ENCODE data around the gene OGDHL.
"Not testable (repeated sequence)": the region's sequence is repeated elsewhere in the genome, so short reads cannot be mapped to it uniquely, and the experiment has no call there.

The OGDHL gene
- 0 to 0.04 (median 0) reads per million in 3 experiments for total RNA-seq

DNA sequence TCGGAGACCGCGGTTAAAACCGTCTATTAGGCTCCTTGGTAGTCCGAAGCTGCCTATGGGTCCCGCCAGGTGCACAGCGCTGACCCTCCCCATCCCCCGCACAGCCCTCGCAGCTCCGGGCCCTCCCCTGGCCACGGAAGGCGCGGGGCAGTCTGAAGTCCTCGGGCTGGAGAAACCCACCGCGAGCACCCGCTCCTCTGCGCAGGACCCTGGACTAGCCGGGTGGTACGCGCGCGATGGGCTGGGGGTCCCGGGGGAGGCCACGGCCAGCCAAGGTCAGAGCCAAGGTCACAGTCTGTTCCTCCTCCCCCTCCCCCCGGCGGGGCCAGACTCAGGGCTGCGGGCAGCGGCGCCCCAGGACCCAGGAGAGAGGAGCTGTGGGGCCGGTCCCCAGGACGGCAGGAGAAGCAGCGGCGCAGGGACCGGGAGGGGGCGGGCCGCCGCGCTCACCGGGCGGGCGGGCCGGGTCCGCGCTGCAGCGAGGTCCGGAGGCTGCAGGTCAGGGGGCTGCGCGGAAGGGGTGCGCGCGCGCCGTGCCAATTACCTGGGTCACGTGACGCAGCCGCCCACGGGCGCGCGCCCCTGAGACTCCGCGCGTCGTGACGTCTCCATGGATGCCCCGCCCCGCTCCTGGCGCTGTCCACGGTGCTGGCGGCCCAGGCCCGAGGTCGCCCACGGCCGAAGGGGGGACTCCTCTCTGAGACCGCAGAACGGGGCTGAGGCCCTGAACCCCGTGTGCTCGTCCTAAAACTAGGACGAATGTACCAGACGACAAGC, at the start of gene OGDHL:
TSS of gene OGDHL (minus strand) at position 535 of the 777 bp plus-strand sequence. CDS start 3,731 bp downstream, outside the sequence.
- no peak for DNase-seq

DNA sequence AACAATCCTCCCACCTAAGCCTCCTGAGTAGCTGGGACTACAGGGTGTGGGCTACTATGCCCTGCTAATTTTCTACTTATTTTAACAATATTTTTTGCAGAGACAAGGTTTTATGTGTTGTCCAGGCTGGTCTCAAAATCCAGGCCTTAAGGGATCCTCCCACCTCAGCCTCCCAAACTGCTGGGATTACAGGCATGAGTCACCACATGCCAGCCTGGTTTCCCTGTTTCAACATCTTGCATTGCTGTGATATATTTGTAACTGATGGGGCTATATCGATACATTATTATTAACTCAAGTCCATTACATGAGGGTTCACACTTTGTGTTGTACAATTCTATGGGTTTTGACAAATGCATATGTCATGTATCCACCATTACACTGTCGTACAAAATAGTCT, 41.9 kb upstream of the OGDHL start:
- no peak for DNase-seq

DNA sequence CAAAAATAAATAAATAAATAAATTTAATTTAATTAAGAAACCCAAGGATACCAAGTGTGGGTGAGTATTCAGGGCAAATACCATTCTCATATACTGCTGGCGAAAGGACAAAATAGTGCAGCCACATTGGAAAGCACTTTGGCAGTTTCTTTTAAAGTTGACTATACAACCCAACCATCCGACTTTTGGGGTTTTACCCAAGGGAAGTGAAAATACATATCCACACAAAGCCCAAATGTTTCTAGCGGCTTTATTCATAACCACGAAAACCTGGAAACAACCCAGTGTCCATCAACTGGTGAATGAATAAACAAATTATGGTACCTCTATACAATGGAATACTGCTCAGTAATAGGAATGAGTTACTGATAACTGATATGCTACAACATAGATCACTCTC, 36.2 kb upstream of the OGDHL start:
- no peak for DNase-seq

DNA sequence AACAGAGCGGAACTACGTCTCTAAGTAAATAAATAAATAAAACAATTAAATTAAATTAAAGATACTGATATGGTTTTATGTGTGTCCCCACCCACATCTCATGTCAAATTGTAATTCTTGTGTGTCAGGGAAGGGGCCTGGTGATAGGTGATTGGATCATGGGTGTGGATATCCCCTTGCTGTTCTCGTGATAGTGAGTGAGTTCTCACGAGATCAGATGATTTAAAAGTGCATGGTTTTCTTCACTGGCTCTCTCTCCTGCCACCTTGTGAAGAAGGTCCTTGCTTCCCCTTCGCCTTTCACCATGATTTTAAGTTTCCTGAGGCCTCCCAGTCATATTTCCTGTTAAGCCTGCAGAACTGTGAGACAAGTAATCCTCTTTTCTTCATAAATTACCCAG, 29.0 kb upstream of the OGDHL start:
- DNase-seq = no peak

DNA sequence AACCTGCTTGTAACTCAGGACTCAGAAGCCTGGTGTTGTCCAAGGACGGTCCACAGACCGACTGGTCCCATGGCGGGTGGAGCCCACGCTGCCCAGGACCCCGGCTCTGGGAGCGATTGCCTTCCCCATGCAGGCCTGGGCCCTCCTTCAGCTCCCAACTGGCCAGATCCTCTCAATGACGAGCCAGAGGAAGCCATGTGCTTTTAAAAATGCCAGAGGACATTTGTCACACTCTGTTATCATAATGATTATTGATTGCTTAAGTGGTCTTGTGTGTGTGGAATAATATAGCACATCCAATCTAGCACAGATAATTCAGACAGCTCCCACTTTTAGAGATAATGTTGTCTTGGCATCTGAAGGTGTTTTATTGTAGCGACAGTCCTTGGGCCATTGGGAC, 22.6 kb upstream of the OGDHL start:
- no peak for DNase-seq

DNA sequence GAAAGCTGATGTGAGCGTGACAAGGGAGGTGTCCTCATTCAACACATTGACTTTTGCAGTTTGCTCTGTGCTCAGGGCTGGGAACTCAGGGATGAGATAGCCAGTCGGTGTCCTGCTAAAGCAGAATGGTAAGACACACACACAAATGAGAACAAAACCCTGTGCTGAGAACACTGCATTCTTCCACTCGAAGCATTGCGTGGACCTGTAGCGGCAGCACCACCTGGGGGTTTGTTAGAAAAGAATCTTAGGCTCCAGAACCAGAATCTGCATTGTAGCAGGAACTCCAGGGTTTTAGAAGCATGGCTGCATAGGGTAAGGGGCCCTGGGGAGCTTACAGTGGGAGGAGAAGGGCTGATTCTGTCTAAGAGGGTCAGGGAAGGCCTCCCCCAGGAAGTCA, 21.5 kb upstream of the OGDHL start:
- DNase-seq = no peak

DNA sequence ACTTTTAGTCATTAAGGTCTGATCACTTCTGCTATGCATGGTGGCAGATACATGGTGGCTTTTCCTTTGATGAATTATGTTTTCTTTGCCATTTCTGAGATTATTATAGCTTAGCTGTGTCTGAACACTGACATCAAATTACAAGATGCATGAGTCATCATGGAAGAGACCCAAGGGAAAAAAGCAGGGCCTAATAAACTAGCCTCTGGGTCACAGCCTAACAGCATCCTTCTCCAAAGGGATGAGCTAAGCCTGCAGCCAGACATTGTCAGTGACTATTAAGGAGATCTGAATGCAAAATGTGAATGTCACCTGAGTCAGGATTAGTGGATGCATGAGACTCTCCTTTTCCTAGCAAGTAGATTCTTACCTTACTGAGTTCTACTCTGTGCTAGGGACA, 19.1 kb upstream of the OGDHL start:
- DNase-seq = no peak

DNA sequence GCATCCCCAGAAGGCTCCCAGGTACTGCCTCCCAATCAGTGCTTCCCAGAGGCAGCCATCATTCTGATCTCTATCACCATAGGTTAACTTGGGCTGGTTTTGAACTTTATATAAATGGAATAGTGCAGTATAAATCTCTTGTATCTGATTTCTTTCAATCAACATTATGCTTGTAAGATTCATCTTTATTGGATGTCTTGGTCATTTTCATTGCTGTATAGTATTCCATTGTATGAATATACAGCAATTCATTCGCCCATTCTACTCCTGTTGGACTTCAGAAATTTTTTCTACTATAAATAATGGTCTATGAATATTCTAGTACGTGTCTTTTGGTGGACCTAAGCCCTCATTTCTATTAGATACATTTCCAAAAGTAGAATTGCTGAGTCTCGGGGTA, 16.1 kb upstream of the OGDHL start:
- DNase-seq = no peak

DNA sequence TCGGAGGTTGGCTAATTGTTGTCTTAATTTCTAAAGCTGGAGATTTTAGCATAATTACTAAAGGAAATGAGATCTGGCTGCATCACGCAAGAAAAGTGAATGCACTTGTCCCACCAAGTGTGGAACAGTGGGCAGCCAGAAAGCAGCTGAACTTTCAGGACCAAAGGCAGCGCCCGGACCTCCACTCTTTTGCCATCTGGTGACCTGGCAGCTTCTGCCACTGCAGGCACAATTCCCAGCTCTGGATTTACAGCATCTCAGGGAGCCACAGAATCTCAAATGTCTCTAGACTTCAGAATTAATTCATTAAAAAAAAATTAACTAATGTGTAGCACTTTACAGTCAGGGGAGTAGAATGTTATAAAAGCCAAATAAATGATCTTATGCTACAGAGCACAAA, 14.7 kb upstream of the OGDHL start:
- DNase-seq = no peak

DNA sequence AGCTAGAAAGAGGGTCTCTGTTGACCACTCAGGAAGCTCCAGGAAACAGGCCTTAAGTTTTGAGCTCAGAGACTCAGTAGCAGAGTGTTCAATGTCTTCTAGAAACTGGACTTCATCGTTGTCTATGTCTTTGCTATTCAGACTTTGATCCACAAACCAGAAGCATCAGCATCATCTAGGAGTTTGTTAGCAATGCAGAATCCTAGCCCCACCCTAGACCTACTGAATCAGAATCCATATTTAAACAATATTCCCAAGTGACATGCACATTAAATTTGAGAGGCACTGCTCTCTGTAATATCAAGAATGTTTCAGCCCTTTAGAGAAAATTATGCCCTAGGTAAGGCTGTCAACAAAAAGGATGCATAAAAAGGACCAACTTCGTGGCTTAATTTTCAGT, 12.9 kb upstream of the OGDHL start:
- no peak for DNase-seq

DNA sequence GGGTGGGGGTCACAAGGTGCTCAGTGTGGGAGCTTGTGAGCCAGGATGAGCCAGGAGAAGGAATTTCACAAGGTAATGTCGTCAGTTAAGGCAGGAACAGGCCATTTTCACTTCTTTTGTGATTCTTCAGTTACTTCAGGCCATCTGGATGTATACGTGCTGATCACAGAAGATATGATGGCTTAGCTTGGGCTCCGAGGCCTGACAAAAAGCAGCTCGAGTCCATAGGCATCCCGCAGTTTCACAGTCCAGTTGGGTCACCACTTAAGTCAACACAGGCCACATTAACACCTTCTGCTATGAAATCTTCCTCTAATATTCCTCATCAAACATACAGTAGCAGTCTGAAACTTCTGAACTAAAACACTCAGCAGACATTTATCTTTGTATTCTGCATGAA, 10.8 kb upstream of the OGDHL start:
- DNase-seq = not testable (repeated sequence)

DNA sequence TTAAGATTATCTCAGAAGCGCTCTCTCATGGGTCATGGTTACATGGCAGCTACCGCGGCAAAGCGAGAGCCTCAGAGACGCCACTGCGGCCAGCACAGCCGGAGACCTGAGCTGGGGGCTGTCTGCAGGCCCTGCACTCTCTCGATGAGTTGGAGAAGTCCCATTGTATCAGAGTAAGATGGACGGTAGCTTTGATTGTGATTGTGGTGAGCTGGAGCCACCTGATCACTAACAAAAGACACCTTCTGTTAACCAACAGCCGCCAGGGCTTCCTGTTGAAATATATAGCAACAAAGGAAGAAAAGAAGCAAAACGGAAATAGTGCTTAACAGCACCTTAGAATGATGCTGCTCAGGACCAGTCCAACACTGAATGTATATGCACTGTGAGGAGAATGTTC, 8.9 kb upstream of the OGDHL start:
- DNase-seq = not testable (repeated sequence)

DNA sequence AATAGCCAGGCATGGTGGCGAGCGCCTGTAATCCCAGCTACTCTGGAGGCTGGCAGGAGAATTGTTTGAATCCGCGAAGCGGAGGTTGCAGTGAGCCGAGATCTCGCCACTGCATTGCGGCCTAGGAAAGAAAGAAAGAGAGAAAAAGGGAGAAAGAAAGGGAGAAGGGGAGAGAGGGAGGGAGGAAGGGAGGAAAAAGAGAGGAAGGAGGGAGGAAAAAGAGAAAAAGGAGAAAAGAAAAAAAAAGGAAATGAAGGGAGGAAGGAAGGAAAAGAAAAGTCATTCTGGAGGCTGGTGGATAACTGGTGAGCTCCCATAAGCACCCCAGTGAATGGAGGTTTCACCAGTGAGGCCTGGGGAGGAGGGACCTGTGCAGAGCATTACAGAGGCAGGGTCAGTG, 7.6 kb upstream of the OGDHL start:
- no peak for DNase-seq

DNA sequence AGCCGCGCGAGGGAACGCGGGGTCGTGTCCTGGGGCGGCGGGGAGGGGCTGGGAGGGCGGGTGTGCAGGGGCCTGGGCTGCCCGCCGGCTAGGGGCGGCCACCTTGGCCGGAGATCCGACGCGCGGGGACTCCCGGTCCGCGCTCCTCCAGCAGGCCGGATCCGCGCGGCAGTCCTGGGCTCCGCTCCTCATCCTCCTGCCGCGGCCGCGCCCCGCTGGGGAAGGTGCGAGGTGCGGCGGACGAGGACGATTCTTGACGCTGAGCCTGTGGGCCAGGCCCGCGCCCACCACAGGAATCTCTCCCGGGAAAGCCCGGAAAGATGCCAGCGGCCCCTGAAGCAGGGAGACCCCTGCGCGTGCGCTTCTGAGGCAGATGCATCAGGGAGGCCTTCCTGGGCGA, 6.6 kb upstream of the OGDHL start:
- no peak for DNase-seq

DNA sequence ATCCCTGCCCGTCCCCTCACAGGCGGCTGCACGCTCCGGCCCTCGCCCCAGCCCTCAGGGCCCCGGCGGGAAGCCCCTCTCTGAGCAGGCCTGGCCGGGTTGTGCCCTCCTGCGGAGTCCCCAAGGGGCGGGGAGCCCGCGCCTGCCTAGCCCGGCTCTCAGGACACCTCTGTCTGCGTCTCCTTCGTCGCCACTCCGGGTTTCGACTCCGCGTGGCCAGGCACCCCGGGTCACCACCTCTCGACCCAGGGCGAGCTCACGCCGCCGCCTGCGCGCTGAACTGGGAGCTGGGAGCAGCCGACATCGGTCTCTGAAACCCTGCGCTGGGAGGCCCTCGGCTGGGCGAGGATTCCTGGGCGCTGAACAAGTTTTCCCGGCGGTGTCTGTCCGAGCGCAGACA, 6.2 kb upstream of the OGDHL start:
- no peak for DNase-seq

DNA sequence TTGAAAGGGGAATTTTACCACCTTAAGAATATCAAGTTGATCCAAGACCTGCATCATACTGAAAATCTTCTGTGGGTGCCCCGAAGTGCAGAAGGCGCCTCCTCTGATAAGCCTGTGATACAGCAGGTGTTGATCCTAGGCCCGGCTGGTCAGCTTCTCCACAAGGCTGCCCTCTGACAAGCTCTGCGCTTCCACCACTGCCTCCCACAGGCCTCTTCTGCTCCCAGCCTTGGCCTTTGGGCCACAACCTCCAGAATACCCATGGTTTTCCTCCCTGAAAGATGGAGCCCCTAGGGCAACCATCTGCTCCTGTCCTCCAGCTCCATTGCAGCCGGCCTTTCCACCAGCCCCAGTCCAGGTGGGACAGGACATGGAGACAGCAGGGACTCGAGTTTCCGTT, 5.6 kb upstream of the OGDHL start:
- no peak for DNase-seq

DNA sequence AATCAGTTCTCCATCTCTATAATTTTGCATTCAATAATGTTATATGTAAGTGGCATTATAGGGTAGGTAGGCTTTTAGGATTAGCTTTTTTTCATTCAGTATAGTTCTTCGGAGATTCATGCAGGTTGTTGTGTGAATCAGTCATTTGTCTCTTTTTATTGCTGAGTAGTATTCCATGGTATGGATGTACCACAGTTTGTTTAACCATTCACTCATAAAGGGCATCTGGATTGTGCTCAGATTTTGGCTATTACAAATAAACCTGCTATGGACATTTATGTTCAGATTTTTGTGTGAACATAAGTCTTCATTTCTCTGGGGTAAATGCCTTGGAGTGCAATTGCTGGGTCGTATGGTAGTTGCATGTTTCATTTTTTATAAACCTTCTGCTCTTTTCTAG, 4.4 kb upstream of the OGDHL start:
- no peak for DNase-seq

DNA sequence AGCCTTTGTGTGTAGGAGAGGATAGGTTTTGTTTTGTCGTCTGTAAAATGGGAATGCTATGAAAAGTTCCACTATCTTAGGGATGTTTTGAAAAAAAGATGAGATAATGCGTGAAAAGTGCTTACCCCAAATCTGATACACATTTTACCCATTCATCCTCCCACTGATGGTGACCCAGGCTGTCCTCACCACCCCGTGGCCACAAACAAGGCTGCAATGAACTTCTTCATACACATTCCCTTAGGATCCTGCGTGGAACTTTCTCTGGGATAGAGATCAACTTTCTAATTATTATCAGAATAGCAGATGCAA, 399 bp upstream of the OGDHL start:
- DNase-seq = no peak

DNA sequence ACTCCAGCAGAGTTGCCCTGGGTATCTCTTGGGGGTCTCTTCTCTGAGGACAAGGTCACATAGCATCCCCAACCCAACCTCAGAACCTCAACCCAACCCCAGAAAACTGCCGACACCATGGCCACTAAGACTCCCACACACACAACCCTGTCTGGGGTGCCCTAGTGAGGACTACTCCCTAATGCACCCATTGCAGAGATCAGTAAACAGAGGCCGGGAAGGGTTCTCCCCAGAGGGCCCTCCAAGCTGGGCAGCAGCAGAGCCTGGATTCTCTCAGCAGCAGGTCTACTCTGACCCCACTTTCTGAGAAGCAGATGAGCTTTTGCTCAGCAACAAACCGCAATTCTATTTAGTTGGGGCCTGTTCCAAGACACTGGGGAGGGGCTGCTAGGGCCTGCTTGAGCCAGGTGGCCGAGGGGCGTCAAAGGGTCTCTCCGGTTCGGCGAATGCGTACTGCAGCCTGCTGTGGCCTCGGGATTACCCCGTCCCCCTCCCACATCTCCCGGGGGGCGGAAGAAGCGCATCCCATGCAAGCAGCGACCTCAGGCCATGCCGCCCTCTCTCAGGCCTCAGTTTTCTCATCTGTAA, 828 bp downstream of the OGDHL start:
- DNase-seq = no peak

DNA sequence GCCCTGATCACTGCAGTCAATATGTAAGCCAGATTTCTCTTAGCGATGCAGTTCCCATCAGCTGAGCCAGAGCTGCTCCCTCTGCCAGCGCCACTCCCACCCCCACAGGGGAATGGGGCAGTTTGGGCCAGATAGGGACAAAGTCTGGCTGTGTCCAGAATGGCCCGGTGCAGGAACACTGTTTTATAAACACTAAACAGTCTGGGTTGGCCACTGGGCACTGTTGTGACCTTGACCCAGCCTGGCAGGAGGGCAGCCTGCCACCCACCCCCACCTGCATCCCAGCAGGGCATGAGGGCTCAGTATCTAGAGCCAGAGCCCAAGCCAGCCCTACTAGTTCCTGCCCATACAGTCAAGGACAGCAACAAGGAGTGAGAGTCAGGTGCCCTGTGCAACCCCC, 1.3 kb downstream of the OGDHL start:
- no peak for DNase-seq

DNA sequence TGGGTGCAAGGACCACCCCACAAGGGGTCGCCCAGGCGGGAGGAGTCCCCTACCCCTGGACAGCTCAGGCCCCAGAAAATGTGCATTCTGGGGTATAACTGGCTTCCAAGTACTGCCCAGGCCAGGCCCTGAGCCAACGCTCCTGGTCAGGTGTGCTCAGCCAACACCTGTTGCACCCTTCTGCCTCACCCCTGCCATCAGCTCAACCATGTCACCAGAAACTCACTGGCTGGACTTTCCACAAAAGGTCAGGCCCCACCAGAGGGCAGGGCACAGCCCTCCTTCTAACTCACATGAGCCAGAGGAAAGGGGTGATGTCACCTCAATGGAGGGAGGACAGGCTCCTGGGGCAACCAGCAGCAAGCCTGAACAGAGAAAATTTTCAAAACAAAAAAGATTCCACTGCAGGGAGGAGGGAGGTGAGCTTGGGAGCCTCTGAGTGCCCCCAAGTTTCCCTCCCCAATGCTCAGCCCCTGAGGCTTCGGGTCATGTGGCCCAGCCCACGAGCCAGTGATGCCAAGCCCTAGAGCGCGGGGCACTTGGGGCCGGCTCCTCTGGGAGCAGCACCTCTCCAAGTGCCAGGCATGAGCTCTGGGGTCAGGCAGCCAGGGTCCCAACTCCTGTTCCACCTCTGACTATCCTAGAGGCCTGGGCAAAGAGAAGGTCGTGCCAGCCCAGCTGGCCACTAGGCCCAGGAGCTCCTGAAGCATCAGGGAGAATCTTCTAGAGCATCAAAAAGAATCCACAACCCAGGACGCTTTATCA, 2.2 kb downstream of the OGDHL start:
- no peak for DNase-seq

DNA sequence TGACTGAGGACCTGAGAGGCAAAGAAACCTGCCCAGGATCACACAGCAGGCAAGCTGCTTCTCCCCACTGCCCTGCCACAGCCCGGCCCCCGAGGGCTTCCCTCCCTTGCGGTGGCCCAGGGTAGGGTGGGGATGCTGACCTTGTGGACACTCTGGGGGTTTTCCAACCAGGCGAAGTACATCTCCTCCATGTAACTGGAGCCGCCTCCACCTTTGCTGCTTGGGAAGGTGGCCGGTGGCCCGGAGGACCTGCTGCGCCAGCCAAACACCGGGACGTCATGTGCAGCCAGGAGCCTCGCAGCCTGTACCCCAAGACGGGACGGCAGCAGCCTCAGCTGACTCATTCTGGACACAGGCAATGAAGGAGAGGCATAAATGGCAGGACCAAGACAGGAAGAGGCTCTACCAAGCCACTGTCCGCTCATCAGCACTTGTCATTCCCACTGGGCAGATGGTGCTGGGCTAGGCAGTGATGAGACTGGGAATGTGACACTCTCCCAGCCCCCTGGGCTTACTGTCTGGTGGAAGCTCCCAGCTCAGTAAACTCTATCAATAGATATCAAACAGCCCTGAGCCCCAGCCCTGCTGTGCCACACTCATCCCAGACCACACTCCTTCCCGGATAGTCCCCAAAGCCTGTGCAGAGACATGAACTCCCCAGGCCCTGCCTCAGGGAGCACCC, 3.7 kb downstream of the OGDHL start:
- DNase-seq = no peak

DNA sequence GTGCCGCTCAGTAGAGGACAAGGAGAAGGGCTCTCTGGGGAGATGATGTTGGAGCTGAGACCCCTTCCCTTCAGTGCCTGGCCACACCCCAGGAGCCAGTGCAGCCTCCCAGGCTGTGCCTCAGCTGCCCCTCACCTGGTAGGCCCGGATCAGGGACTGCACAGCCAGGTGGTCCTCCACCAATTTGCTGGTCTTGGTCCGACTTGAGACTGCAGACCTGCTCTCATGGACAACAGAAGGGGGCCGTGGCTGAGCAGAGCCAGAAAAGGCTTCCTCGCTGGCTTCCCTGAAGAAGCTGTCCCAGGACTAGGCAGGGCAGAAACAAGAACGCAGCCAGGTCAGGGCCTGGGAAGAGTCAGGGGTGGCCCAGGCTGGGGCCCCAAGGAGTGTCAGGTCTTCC, 5.5 kb downstream of the OGDHL start:
- no peak for DNase-seq

DNA sequence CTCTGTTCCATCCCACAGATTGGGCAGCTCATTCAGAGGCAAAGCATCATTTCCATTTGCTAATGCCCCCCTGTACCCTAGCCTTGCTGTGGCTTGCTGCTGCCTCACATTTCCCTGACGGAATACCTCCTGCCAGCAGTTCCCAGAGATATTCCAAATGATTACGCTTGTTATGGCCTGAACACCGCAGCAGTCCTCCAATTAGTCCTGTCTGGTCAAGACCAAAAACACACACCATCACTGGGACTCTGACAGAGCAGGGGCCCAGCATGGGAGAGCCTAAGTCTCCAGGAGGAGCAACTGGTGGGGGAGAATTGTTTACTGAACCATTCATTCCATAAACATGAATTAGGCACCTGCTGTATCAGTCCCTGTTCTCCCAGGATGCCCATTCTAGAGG, 6.1 kb downstream of the OGDHL start:
- no peak for DNase-seq

All from central memory CD4-positive, alpha-beta T cell (primary cell).